GM10847 (cell line): ENCODE results near the gene ARGLU1.

Experiments
- POLR2A ChIP-seq: IDR thresholded peaks from 2 replicates; pipeline ENCODE4 v1.6.1; 2011; ENCODE audit not compliant: insufficient read length; ENCODE audit errors: extremely low read depth

Gene ARGLU1

GRCh38 chr13:106524108-106524507 lies 43.8 kb downstream of the ARGLU1 start:
- no peak for TF ChIP-seq POLR2A

GRCh38 chr13:106523576-106523975 lies 44.4 kb downstream of the ARGLU1 start:
- TF ChIP-seq POLR2A: no peak

- no peak for TF ChIP-seq POLR2A
These were observed 44.9 kb downstream of the ARGLU1 start for GRCh38 chr13:106522898-106523525.

GRCh38 chr13:106522112-106522705 lies 45.7 kb downstream of the ARGLU1 start:
- no peak for TF ChIP-seq POLR2A

- TF ChIP-seq POLR2A: no peak
These were observed 46.7 kb downstream of the ARGLU1 start for GRCh38 chr13:106521095-106521799.

- no peak for TF ChIP-seq POLR2A
These were observed 47.5 kb downstream of the ARGLU1 start for GRCh38 chr13:106520251-106521054.

- TF ChIP-seq POLR2A: no peak
These were observed 49.4 kb downstream of the ARGLU1 start for GRCh38 chr13:106518512-106518911.

- no peak for TF ChIP-seq POLR2A
These were observed 50.7 kb downstream of the ARGLU1 start for GRCh38 chr13:106517109-106517847.

- TF ChIP-seq POLR2A: no peak
These were observed 52.2 kb downstream of the ARGLU1 start for GRCh38 chr13:106515635-106516254.

- TF ChIP-seq POLR2A: no peak
These were observed 52.9 kb downstream of the ARGLU1 start for GRCh38 chr13:106514928-106515634.

- TF ChIP-seq POLR2A: no peak
These were observed 54.6 kb downstream of the ARGLU1 start for GRCh38 chr13:106513025-106513983.

- TF ChIP-seq POLR2A: no peak
These were observed 60.2 kb downstream of the ARGLU1 start for GRCh38 chr13:106507560-106508274.
